Measurements from ENCODE around the gene SKI.

Gene SKI

DNA sequence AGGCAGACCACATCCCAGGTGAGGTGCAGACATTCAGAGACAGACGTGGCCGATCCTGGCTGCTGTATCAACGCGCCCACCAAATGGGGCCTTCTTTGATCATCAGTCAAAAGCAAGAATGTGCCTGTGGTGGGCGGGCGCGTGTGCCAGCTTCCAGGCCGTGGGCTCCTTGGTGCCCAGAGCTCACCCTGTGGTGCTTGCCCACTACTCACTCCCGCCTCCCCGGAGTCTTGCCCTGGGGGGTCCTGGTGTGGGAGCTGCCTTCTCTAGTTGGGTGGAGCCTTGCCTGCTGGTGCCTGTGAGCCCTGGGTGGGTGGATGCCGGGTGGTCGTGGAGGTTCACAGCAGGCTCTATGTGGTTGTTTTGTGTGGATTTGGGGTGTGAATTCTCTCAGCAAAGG is 70.6 kb downstream of the SKI start:
- no peak for DNase-seq

DNA sequence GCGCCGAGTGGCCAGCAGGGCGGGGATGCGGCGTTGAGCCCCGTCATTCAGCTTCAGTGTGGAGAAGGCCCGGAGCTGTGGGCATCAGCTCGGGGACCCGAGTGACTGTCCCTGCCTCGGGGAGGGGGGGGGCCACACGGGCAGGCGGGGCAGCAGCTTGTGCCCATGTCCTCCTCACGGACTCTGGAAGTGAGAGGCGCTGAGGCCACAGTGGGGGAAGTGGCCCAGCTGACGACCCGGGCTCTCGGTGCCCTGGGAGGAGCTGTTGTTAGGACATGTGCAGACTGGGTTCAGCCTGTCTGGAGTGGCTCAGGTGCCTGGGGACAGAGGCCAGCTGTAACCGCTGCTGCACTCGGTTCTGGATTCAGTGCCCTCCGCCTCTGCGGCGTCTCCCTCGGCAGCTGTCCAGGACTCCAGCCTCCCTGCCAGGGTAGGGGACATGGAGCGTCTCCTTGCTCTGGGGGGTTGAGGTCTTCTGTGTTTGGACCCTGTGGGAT is 71.1 kb downstream of the SKI start:
- DNase-seq, result no peak

DNA sequence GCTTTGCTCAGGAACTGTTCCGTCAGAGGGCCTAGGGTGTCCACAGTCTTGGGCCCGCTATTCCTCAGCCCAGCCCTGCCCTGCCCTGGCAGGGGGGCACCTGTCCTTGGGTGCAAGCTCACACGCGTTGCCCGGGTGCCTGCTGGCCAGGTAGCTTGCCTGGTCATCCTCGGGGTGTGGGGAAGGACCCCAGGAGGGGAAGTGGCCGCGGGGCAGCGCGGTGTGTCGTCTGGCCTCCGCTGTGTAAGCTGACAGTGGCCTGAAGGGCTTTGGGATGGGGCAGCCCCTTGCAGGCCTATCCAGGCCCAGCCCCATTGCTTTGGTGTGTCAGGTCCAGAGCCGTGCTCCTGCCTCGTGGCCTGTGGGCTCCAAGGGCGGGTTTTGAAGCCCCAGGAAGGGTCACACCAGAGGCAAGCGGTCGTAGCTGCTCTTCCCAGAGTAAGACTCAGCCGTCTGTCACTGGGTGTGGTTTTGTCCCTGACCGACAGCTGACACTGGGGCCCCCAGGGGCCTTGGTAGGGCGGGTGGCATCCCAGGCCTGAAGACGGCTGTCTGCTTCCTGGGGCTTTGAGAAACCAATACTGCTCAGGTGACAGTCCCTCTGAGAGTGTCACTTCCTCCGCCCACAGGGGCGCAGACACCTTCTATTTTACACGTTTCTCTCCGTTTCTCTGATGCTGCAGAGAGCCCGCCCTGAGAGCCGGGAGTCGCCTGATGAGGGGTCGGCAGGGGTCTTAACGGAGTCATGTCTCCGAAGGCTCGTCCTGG is 72.1 kb downstream of the SKI start:
- peak; percentile 79 to 83 for DNase-seq

DNA sequence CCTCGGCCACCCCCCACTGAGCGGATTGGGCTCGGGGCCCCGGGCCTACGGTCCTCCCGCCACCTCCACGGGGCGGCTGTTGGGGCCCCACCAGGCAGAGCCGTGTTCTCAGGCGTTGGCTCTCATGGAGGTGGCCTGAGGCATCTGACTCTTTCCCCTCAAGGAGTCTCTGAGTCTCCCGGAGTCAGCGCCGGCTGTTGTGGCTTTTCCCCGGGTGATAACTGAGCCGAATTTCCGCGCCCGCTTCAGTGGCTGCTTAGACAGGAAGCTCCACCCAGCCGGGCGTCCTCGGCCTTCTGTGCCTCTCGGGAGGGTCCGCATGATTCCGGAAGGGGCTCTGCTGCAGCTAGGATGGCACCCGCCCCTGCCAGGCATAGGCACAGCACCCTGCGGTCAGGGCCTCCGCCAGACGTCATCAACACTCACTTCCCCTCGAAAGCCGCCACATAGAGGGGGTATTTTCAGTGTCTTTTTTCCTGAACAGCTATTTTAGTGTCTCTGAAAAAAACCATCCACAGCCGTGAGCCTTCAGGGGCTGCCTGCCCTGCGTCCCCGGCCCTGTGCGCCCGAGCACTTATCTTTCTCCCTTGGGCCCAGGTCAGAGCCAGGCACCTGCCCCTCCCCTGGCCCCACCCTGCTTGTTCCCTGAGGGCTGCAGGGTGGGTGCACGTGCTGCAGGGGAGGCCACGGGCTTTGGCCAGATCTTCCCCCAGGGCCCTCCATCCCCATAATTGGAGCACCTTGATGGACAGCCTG is 72.9 kb downstream of the SKI start:
- peak; percentile 82 to 86 for DNase-seq

GRCh38 chr1:2301607-2302291 is 73.6 kb downstream of the SKI start:
- no peak for DNase-seq

DNA sequence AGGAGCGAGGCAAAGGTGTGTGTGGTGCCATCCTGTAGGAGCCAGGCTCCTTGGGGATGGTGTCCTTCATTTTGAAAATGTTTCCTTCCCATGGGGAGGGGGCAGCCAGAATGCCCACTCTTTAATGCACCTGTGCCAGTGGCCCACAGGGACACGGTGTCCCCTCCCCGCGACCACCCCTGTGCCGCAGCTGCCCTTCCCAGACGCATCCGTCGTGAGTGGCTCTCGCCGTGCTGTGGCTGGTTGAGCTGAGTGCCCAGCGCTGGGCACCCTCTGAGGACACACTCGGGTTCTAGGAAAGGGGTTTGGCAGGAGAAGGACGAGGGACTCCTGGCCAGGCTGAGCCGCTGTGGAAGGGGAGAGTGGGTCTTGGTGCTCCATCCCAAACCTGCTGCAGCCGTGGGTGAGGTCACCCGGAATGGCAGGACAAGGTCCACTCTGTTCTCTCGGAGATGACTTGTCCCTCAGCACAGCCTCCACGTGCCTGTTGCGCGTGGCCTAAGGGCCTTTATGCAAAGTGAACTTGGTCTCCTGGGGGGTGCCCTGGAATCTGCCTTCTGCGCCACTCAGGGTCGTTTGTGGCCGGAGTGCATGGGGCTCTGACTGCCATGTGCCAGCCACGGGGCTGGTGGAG is 74.3 kb downstream of the SKI start:
- DNase-seq, result no peak

DNA sequence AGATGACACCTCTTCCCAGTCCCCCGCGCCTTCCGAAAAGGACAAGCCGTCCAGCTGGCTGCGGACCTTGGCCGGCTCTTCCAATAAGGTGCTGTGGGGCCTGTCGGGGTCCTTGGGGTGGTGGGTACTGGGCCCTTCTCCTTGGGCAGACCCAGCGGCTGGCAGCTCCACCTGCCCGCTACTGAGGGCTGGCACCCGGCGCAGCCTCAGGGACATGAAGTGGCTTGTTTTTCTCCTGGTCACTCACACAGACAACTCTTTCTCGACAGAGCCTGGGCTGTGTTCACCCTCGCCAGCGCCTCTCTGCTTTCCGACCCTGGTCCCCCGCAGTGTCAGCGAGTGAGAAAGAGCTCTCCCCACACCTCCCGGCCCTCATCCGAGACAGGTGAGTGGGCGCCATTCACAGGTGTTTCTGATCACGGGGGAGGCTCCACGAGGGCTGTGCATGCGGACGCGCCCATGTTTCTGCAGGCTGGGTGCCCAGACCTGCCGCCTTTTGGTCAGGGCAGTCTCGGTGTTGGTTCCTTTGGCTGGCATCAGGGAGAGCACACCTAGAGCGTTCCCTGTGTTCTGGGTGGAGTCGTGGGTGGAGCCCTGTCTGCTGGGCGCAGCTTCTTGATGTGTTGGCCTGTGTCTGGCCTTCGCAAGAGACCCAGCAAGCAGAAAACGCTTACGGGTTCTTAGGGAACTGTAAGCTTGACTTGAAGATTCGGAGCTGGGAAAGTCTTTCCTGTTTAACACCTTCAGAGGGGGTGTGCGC is 75.1 kb downstream of the SKI start:
- no peak for DNase-seq

- DNase-seq, result no peak
These were observed 75.7 kb downstream of the SKI start for GRCh38 chr1:2303781-2304180.

GRCh38 chr1:2304282-2304681 is 76.2 kb downstream of the SKI start:
- no peak for DNase-seq

DNA sequence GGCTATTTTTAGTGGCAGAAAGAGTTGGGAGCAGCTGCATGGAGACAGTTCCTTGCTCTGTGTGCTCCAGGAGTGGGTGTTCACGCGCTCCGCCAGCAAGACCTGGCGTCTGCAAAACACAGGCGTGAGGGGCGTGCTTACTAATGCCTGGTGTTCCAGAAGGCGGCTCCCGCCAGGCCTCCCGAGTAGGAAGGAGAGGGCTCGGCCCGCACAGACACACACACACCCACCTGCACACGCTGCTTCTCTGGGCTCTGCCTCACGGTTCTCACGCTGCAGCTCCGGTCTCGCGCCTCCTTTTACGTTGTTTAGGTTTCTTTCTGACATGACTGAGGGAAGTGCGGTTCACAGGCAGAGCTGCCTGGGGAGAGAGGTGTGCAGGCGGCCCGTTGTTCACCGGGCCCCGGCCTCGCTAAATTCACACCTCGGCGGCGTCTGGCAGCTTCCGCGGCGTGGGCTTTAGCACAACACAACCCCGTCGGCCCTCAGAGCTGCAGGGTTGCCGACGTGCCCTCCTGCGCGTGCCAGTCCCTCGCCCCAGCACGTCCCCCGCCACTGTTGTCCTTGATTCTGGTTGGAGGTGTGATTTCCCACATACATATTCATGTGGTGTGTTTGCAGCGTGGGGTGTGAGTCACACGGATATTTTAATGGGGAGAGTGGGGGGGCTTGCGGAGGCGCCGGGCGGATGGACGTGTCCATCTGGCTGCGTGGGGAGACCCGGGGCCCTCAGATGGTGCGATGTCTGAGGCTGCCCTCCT is 77.0 kb downstream of the SKI start:
- DNase-seq, result no peak

DNA sequence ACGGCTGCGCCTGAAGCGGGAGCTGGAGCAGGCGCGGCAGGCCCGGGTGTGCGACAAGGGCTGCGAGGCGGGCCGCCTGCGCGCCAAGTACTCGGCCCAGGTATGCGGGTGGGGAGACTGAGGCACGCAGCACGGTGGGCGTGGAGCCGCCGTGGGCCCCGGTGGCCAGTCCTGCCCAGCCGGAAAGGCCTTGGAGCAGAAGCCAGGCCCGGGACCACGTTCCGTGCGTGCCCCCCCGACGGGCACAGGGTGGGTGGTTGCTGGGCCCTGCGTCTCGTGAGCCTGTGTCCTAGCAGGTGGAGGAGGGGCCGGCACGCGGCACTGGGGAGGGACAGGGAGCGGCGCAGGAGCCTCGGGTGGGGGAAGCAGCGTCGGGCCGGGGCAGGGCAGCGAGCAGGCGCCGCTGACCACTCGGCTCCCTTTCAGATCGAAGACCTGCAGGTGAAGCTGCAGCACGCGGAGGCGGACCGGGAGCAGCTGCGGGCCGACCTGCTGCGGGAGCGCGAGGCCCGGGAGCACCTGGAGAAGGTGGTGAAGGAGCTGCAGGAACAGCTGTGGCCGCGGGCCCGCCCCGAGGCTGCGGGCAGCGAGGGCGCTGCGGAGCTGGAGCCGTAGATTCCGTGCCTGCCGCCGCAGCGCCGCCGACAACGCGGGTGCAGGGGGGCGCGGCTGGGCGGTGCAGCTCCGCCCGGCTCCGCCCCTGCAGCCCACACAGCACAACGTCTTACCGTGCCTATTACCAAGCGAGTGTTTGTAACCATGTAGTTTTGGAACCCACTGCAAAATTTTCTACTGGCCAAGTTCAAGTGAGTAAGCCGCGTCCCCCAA is 78.2 kb downstream of the SKI start:
- DNase-seq, result no peak

DNA sequence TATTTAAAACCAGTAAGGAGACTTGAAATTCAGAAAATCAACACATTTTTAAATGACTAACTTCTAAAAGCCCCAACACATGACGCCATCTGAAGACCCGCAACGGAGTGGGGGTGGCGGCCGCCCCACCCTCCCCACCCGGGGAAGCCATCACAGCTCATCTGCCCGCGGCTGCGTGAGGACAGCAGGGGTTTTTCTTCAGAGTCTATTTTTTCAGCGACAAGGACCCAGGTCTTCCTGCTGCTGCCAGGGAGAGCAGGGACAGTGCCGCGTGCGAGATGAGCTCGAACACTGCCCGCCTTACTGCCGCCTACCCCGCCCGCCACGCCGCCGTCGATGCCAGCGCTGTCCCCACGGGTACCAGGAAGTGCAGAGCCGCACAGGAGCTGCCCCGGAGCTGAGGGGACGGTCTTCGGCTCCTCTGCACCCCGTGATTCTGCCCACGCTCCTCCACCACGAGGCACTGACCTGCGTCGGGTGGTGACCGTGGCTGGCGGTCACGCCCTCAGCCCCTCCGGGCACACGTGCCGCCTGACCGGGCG is 79.0 kb downstream of the SKI start:
- DNase-seq, result no peak

- DNase-seq, result no peak
These were observed 79.9 kb downstream of the SKI start for GRCh38 chr1:2307972-2308371.

- DNase-seq, result no peak
These were observed 80.7 kb downstream of the SKI start for GRCh38 chr1:2308844-2309243.

DNA sequence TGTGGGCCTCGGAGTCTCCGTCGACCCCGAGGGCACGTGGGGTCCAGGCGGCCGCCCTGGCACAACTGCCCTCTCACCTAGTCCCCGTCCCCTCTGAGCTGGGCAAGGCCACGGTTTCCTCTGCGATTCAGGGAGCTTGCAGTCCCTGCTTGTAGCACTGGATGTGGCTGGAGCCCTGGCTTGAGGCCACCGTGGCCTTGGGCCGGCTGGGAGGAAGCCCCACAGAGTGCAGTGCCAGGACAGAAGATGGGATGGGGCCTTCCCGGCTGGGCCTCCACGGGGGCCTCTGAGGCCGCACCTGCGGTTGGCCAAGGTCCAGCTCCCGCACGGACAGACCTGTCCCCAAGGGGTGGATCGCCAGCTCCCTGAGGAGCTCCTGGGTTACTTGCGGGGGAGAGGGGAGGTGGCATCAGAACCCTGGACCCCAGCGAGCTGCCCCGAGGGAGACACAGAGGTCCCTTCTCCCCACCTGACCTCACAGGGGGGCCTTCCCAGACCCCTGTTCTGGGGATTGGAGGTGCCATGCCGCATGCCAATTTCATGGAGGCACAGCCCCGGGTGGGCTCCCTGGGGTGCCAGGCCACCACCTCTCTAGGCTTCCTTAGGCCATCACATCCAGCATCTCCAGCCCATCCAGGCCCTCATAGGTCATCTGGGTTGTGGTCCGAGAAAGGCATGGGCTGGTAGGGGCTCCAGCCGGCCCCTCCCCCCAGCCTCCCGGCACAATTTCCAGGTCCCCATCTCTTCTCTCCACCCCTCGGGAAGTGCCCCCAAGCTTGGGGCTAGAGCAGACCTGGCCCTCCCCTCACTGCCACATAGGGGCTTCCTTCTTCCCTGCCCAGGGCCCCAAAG is 82.4 kb downstream of the SKI start:
- DNase-seq, result no peak

GRCh38 chr1:2311184-2312032 is 83.3 kb downstream of the SKI start:
- peak; percentile 66 to 67 for DNase-seq

DNA sequence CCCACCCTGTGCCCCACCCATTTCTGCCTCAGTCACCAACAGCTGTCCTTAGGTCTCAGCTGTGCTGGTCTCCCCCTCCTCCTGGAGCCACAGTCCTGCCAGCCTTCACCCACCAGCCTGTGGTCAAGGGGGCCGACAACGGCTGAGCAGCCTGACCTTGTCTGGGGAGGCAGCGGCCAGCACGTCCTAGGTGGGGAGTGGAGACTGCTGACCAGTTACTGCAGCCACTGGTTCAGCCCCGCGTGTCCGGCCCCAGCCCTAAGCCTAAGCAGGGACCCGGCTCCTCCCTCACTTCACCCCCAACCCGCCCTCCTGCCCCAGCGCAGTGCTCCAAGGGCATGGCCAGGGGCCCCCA is 84.0 kb downstream of the SKI start:
- DNase-seq, result no peak

DNA sequence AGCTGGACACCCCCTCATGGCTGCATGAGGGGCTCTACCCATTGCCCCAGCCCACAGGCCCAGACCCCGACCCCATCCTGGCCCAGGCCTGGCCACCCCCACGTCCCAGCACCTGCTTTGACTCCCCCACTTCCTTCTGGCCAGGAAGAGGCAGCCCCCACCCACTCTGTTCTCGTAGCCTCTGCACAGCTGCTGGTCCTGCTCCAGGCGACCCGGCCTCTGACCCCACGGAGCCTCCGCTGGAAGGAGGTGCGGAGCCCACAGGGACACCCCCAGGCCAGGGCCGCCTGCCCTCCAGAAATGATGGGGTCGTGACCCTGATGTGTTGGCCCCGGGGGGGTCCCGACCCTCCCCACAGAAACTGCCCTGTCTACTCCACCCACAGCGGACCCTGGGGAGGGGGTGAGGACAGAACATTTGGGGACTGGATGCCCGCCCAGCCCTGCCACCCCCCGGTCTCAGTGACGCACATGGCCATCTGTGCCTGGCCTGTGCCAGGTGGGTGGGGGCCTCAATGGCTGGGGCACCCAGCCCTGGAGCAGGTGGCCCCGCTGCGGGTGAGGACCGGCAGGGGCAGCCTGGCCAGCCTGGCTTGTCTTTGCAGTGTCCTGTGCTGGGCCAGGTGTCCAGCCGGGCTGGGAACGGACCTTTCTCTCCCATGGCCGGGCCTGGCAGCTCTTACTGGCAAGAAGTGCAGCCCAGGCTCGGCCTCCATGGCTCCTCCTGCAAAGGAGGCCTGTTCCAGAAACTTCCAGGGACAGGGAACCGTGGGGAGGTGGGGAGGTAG is 84.6 kb downstream of the SKI start:
- no peak for DNase-seq

Measured in stimulated activated CD4-positive, alpha-beta T cell treated with anti-CD3 and anti-CD28 coated beads, Interleukin-2, amount 100 ng/mL, for 24 hours (primary cell).